Stomach (tissue), 4 donors: ENCODE measurements around the gene NES.

Experiments used
- POLR2A ChIP-seq, 4 donors: fragments of 450-650 bp; IDR thresholded peaks; one replicate each; pipeline ENCODE4 v1.6.1; 2016; ENCODE audit warnings: antibody characterized with exemption in 4 of 4, control low read depth in 2 of 4, mild to moderate bottlenecking in 1 of 4, moderate library complexity in 1 of 4
- TF ChIP-seq, protein P1 (sequence below), 7 experiments: fragments of 450-650 bp in 4 of 7; fragments of 200-600 bp in 3 of 7; sonication (generic) in 3 of 7; IDR thresholded peaks; one replicate each; pipeline ENCODE4 v1.5.1; 2016 to 2019; ENCODE audit warnings: antibody characterized with exemption in 7 of 7, control low read depth in 2 of 7, mild to moderate bottlenecking in 1 of 7

DNA sequence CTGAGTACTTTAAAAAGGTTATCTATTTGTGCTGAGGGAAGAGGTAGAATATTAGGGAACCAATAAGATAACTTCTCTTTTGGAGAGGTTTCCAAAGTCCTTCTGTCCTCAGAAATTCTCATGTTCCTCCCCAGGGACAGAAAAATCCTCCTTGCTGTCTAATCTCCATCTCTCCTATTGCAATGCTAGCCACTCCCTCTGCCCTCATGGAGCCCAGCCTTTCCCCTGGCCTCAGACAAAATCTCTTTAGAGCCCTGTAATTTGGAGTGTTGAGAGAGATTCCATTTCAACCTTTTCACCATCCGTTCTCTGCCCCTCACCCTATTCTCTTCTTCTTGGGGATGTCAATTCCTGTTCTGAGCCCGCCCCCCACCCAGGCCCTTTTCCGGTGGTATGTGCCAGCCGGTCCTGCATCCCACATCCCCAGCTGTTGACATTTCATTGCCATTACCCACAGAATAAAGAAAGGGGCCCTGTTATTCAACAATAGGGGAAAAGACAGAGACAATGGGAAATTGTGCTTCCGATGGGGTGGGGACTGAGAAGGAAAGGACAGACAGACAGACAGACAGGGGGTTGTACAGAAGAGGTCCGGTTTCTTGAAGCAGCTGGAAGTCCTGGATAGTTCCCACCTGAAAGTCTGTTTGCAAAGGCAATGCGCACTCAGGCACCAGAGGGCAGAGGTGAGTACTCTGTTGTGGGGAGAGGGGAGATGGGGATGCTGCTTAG, 58.2 kb downstream of the NES start, which contains the start of gene HAPLN2:
- TF ChIP-seq POLR2A (IDR thresholded peaks at IDR 0.05), result no peak
- TF ChIP-seq, protein P1, sequence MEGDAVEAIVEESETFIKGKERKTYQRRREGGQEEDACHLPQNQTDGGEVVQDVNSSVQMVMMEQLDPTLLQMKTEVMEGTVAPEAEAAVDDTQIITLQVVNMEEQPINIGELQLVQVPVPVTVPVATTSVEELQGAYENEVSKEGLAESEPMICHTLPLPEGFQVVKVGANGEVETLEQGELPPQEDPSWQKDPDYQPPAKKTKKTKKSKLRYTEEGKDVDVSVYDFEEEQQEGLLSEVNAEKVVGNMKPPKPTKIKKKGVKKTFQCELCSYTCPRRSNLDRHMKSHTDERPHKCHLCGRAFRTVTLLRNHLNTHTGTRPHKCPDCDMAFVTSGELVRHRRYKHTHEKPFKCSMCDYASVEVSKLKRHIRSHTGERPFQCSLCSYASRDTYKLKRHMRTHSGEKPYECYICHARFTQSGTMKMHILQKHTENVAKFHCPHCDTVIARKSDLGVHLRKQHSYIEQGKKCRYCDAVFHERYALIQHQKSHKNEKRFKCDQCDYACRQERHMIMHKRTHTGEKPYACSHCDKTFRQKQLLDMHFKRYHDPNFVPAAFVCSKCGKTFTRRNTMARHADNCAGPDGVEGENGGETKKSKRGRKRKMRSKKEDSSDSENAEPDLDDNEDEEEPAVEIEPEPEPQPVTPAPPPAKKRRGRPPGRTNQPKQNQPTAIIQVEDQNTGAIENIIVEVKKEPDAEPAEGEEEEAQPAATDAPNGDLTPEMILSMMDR (IDR thresholded peaks at IDR 0.05), result peak in 1 of 7 experiments; percentile 16
